NCI-H1048 (cell line): ENCODE results near the gene HSCB.
"Not testable (repeated sequence)": the region's sequence is repeated elsewhere in the genome, so short reads cannot be mapped to it uniquely, and the experiment has no call there.

ENCODE experiments used
- DNase-seq: peaks from one replicate; lab custom pipeline; 2025; lab: John Stamatoyannopoulos, UW

HSCB gene

DNA sequence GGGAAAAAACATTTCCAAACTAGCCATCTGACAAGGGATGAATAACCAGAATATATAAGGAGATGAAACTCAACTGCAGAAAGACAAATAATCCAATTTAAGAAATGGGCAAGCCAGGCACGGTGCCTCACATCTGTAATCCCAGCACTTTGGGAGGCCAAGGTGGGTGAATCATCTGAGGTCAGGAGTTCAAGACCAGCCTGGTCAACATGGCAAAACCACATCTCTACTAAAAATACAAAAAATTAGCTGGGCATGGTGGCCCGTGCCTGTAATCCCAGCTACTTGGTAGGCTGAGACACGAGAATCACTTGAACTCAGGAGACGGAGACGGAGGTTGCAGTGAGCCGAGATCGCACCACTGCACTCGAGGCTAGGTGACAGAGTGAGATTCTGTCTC is 3.0 kb upstream of the HSCB start:
- DNase-seq, result not testable (repeated sequence)

DNA sequence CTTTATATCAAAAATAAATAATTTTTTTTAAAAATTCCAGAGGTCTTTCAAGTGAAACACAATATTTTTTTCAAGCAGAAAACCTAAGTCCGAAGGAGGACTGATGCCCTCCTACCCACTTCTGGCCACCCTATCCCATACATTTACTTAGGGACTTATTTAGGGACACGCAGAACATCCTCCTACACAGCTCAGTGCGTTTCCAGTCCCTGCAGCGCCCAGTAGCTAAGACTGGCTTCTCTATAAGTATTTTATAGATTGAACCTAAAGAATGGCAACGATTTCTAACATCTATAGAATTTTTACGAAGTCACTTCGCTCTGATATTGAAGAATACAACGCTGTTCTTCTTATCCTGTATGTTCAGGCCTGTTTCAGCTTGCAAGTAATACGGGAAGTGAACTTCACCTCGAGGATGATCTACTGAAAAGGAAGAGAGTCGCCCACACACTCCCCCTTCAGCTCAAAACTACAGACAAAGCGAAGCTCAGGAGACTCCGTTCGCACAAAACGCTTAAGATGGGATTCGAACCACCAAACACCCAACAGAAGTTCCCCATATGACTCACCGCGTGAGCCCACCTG is 547 bp upstream of the HSCB start:
- DNase-seq, result no peak

DNA sequence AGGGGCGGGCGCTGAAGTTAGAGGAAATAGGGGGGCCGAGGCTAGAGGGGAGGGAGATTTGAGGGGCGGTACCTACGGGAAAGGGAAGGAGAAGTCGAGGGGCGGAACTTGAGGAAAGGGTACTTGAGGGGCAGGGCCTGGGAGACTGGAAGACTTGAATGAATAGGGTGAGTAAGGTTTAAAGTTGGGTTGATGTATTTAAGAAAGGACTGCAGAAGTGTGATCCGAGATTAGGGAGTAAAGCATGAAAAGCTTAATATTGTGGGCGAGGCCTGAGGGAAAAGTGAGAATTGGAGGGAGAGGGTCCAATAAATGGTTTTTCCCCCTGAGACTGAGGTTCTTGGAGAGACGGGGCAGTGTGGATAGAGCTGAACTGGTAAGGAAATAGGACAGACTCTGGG is 723 bp downstream of the HSCB start:
- no peak for DNase-seq

DNA sequence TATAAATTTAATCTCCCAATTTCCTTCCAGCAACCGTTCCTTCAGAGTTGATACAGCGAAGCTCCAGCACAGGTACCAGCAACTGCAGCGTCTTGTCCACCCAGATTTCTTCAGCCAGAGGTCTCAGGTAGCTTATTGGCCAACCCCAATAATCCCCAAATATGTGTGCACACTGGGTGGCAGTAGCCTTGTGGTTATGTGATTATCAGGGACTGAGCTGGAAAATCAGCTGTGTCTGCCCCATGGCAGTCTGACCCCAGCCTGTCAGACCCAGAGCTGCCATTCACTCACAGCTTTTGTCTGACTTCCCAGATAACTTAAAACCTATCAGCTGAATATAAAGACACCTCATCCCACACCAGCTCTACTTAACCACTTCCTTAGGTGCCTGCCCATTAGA is 2.0 kb downstream of the HSCB start:
- no peak for DNase-seq

DNA sequence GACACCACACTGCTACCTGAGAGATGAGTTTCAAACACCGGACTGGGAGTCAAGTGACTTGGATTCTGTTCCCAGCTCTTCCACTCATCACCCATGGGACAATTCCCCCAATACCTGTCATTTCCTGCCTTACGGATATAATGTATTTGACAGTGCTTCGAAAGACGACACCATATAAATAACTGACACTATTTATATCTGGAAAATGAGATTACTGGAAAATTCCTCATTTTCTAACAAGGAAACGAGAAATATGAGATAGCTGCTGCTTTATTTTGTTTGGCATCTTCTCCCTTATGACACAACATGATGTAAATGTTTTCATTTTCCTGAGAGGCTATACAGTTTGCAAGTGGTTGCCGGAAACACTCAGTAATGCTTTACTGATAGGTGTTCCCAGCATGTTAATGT is 8.6 kb downstream of the HSCB start:
- no peak for DNase-seq

DNA sequence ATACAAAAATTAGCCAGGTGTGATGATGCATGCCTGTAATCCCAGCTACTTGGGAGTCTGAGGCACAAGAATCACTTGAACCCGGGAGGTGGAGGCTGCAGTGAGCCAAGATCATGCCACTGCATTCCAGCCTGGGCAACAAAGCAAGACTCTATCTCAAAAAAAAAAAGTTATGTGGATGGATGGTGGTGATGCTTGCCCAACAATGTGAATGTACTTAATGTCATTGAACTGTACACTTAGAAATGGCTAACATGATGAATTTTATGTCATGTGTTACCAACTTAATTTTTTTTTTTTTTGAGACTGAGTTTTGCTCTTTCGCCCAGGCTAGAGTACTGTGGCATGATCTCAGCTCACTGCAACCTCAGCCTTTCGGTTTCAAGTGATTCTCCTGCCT is 12.7 kb downstream of the HSCB start:
- not testable (repeated sequence) for DNase-seq

DNA sequence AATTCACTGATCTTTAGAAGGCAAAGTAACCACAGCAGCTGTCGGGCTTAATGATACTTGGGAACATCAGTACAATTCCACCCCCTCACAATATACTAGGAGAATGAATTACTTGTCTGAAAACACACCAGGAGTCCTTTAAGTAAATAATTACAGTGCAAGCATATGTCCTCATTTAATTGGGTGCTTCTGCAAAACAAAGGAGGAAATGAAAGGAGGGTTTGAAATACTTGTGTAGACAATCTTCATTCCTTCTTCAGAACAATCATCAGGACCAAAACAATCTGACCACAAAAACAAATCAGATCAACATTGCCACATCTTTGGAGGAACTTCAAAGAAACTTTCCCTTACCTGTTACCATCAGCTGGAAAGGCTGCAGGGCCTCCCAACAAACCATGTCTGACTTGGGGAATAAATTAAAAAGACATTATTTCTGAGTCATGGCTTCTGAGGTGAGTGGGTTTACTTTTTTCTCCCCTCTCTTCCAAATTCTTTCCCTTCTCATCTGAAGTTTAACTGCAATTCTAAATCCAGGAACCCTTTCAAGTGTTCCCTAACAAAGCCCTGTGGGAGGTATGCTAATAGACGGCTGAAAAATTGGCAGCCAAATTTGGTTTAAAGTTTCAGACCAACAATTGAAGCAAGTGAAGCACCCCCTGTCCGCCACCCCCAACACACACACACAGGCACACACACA is 18.2 kb downstream of the HSCB start:
- no peak for DNase-seq

DNA sequence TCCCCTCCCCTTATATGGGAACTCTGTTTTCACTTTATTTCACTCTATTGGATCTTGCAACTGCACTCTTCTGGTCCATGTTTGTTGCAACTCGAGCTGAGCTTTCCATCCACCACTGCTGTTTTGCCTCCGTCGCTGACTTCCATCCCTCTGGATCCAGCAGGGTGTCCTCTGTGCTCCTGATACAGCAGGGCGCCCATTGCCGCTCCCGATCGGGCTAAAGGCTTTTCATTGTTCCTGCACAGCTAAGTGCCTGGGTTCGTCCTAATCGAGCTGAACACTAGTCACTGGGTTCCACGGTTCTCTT is 19.6 kb downstream of the HSCB start:
- no peak for DNase-seq

DNA sequence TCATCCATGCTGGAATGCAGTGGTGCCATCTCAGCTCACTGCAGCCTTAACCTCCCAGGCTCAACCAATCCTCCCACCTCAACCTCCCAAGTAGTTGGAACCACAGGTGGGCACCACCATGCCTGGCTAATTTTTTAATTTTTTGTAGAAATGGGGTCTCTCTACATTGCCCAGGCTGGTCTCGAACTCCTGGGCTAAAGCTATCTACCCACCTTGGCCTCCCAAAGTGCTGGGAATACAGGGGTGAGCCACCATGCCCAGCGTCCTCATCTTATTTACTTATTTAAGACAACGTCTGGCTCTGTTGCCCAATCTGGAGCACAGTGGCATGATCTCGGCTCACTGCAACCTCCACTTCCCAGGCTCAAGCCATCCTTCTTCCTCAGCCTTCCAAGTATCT is 20.2 kb downstream of the HSCB start:
- DNase-seq, result not testable (repeated sequence)

DNA sequence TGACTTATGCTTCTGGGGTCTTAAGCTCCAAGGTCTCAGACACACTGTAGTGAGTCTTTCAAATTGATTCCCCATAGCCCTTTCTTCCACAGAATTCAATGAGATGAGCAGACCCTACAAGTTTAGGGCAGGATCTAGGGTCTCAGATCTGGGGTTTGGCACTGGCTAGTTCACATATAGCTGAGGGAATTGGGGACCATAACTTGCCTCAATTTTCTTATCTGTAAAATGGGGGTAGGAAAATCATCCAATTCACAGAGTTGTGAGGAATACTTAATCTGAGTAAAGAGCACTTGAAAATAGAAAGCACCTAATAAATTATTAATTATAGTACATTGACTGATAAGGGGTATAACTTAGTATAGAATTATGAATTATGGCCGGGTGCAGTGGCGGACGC is 24.8 kb downstream of the HSCB start:
- no peak for DNase-seq

DNA sequence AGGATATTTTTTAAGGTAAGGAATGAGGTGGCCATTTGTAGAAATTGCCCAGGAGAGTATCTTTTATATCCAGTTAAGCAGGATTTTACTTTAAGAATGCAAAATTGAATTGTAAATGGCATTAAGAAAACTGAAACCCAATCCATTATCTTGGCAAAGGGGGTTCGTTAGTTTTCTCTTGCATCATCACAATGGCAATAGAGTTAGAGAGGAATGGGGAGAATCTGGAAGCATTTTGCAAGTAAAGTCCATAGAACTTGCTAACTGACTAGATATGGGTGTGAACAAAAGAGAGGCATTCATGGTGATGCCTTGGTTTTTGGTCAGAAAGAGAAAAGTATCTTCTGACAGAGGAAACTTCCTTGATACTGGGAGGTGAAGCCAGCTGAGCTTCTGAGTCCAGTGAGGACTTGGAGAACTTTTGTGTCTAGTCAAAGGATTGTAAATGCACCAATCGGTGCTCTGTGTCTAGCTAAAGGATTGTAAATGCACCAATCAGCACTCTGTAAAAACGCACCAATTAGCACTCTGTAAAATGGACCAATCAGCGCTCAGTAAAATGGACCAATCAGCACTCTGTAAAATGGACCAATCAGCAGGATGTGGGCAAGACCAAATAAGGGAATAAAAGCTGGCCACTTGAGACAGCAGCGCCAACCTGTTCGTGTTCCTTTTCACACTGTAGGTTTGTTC is 27.0 kb downstream of the HSCB start:
- DNase-seq, result no peak

DNA sequence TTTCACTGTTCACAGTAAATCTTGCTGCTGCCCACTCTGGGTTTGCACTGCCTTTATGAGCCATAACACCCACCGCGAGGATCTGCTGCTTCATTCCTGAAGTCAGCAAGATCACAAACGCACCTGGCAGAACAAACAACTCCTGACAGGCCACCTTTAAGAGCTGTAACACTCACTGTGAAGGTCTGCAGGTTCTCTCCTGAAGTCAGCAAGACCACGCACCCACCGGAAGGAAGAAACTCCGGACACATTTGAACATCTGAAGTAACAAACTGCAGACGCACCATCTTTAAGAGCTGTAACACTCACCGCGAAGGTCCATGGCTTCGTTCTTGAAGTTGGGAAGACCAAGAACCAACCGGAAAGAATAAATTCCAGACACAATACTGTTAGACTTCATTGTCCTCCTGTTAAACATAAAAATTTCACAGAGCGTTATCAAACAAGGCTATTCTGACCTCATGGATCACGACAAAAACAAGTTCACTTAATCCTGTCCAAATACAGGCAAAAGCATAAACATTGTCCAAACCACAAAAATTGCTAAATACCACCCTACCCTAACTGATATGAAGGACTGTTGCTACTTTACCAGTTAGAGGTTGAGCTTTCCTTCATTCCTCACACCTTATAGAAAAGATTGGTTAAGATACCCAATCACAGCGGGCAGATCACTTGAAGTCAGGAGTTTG is 27.7 kb downstream of the HSCB start:
- DNase-seq, result no peak

DNA sequence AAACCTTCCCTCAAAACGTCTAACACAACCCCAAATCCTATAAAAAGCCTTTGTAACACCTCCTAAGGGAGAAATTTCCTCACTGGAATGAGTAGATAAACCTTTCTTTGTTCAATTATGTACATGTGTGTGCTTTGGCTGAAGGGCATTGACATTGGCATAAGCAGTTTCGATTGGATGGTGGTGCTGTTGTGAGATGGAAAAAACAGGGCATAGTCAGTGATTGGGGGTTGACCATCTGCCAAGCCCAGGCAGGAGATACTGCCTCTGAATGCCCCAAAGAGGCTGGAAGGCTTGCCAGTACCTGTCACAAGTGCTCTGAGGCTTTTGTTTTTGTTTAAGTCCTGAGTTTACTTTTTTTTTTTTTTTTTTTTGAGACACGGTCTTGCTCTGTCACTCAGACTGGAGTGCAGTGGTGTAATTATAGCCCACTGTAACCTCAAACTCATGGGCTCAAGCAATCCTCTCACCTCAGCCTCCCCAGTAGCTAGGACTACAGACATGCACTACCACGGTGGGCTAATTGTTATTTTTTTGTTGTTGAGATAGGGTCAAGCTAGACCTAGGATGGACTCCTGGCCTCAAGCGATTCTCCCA is 29.5 kb downstream of the HSCB start:
- DNase-seq, result no peak

DNA sequence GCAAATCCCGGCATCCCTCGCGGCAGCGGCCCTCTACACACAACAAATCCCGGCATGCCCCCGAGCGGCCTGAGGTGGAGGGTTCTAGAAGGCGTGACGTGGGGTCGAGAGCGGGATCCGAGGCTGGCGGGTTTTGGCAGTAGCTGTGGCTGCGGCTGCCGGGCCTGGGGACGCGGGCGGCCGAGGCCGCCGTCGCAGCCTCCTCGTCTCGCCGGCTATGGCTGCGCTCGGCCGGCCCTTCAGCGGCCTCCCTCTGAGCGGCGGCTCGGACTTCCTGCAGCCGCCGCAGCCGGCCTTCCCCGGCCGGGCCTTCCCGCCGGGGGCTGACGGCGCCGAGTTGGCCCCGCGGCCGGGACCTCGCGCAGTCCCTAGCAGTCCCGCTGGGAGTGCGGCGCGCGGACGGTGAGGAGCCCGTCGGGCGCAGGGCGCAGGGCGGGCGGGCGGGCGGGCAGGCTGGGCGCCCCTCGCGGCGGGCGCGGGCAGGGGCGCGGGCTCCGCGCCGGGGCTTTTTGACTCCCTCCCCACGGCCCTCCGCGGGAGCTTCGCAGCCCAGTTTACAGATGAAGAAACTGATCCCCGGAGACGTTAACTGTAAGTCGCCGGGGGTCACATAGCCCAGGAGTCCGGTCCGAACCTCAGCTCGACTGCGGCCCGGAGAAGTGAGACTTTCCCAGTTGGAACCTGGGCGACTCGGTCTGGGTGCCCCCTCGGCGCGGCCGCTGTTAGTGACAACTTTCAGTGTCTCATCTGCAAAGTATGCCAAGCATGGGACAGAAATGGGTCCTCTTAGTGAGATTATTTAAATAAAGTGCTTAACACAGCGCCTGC is 31.0 kb downstream of the HSCB start, which contains the start of gene CCDC117:
CCDC117 (plus strand) TSS at position 63 of the 828 bp plus-strand sequence; CDS start at position 218, 155 bp downstream.
- DNase-seq, result peak; percentile 83

DNA sequence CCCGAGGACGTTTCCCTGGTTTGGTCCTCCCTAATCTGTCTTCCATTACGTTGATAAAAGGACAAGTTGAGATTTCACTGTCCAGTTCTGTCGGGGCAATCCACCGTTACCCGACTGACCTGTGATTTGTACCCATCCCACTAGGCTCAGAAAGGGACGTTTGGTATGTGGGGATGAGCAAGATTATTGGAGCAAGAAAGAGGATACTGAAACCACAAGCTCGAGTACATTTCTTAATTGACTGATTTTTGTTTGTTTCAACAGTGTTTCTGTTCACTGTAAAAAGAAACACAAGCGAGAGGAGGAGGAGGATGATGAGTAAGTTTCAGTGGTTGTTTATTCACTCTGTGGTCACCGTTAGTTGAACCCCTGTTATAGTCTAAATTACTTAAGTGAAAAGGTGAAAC is 31.6 kb downstream of the HSCB start:
- no peak for DNase-seq

DNA sequence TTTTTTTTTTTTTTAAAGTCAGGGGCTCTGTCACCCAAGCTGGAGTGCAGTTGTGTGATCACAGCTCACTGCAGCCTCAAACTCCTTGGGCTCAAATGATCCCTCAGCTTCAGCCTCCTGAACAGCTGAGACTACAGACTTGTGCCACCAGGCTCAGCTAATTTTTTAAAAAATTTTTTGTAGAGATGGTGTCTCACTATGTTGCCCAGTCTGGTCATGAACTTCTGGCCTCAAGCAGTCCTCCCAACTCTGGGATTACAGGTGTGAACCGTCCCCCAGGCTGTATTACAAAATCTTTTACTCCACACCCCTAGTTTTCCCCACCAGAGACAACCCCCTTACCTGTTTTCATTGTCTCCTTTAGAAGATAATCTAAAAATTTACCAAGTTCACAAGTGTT is 32.5 kb downstream of the HSCB start:
- no peak for DNase-seq

DNA sequence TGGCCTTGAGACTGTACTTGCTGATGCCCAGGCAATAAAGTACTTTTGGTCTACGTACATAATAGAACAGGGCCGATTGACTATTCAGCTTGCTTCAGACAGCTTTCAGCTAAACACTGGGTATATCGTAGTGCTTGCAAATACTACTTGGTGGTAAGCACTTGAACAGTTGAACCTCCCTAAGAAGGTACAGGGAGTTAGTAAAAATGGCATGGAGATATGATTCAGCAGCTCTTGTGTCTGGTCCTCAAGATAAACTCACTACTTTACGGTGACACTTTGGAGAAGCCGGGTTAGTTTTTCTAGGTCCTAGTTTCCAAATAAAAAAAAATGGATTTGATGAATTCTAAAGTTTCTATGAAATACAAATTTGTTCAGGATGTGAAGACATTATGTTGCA is 38.0 kb downstream of the HSCB start:
- no peak for DNase-seq

DNA sequence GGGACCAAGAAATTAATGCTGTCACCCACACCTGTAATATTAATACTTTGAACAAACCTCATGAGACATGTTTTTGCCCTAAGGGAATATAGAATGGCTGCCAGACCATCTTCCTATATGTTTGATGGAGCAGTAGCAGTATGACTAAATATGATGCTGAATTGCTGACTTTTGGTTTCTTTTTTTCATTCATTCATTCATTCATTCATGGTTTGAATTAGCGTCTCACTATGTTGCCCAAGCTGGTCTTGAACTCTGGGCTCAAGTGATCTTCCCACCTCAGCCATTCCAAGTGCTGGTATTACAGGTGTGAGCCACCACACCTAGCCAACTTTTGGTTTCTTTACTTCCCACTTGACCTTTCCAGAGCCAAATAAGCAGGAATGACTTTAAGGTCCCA is 38.5 kb downstream of the HSCB start:
- no peak for DNase-seq

DNA sequence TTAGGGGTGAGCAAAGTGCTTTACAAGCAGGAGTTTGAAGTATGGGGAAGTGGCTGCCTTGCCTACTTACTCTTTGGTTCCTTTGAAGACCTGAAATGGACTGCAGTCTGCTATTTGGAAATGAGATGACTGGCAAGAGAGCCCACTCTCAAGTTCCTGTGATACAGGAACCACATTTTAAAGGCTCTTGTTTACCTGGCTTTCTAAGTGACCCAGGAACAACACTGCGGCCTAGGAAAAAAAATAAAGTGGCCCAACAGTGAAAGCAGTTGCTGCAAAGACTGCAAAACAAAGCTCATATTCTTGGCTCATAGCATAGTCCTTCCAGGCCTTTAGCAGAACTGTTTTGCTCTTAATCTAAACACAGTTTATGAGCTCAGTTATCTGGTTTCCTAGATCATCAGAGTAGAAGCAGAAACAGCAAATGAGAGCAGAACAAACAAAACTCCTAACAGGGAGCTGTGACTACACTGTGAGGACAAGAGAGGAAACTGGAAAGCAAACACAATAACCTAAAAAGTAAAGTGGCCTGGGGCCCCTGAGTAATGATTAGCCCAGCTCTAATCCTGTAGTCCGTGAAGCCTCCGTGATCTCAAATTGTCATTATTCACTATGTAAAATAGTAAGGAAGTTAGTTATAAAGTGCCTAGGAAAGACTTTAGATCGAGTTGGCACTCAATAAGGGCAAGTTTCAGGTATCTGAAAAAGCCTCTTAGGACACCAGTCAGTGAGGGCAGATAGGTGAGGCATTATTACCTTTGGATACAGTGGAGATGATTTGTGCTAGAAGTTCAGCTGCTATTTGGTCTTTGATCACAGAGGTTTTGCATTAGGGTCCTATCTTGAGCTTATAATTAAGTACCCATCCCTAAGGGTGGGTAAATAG is 42.2 kb downstream of the HSCB start:
- no peak for DNase-seq

DNA sequence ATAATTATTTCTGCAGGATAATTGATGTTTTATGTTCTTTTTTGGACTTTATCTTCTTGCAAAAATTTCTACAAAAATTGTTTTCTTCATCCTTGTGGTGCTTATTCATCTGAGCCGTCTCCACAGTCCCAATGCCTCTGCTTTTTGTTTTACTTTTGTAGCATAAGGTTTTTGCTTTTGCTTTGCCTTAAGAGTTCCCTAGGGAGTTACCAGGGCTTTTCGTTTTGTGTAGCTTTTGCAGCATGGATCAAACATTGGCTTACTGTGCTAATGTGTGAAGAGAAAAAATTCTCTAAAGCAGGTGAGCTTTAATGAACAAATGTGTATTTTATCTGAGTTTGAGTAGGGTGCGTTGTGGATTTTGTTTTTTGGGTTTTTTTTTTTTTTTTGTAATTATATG is 46.8 kb downstream of the HSCB start:
- no peak for DNase-seq

DNA sequence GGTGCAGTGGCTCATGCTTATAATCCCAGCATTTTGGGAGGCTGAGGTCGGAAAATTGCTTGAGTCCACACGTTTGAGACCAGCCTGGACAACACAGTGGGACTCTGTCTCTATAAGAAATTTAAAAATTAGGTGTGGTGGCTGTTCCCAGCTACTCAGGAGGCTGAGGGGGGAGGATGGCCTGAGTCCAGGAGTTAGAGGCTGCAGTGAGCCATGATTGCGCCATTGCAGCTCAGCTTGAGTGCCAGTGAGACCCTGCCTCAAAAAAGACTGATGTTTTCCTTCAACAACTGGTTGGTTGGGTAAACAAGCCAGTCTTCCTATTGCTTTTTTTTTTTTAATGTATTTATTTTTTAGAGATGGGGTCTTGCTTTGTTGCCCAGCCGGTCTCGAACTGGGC is 49.3 kb downstream of the HSCB start:
- DNase-seq, result no peak
